K562 (cell line): Measurements from ENCODE around the gene WDR91. TPM values are rescaled to one million over a fixed set of nuclear protein-coding genes. Genes with fewer than 3 reads are reported as not detected.
A peak's percentile ranks its signal among the peaks of the same experiment; 100 is the strongest.

Experiments
- E2F6 ChIP-seq, 2 experiments: IDR thresholded peaks; 2 replicates each; pipeline ENCODE4 v1.6.1; 2011; ENCODE audit warnings: borderline replicate concordance in 1 of 2, control low read depth in 1 of 2, low read depth in 1 of 2, low read length in 1 of 2, mild to moderate bottlenecking in 1 of 2, mixed read lengths in 1 of 2, moderate library complexity in 1 of 2; ENCODE audit not compliant: insufficient read depth in 1 of 2, insufficient read length in 1 of 2, poor library complexity in 1 of 2, severe bottlenecking in 1 of 2; ENCODE audit errors: extremely low read depth in 1 of 2
- ELK3 ChIP-seq: fragments of 450-650 bp; formaldehyde crosslinking; IDR thresholded peaks from 2 replicates; pipeline ENCODE4 v1.4.0; 2020; ENCODE audit warnings: mild to moderate bottlenecking
- MBD2 ChIP-seq: sonication (generic); IDR thresholded peaks from 2 replicates; pipeline ENCODE4 v1.6.1; 2016; ENCODE audit warnings: low read depth, borderline replicate concordance
- RBM39 ChIP-seq: fragments of 200-400 bp; formaldehyde crosslinking; optimal IDR thresholded peaks from 2 replicates; pipeline ENCODE3; 2018; ENCODE audit warnings: low read depth, low read length
- RHOXF2B ChIP-seq: fragments of 250-450 bp; sonication (Bioruptor Pico); conservative IDR thresholded peaks from 2 replicates; pipeline ENCODE4 v1.5.1; 2021
- USF1 ChIP-seq: sonication (generic); formaldehyde crosslinking; IDR thresholded peaks from 2 replicates; pipeline ENCODE4 v1.9.0; 2022; ENCODE audit warnings: mild to moderate bottlenecking, missing genetic modification reagents
- ZFPM2 ChIP-seq: fragments of 250-450 bp; sonication (Bioruptor Pico); IDR thresholded peaks from 2 replicates; pipeline ENCODE4 v1.5.1; 2022; ENCODE audit warnings: mild to moderate bottlenecking
- ZNF436 ChIP-seq: fragments of 250-450, 450-650 bp; sonication (Bioruptor Pico); formaldehyde crosslinking; IDR thresholded peaks from 2 replicates; pipeline ENCODE4 v1.7.0; 2020; ENCODE audit warnings: mild to moderate bottlenecking
- ZNF785 ChIP-seq: fragments of 250-450 bp; sonication (Bioruptor Pico); IDR thresholded peaks from 2 replicates; pipeline ENCODE4 v1.4.0; 2020; ENCODE audit warnings: mild to moderate bottlenecking
- polyA plus RNA-seq, 8 experiments: library from polyadenylated mRNA; depleted of rRNA in 4 of 8; stranded (reverse) in 5 of 8; unstranded in 3 of 8; fragments of >200 nt; fragmentation: Nextera tagmentation in 2 of 8; fragmentation: Illumina TruSeq in 1 of 8; extraction: Ambion mirVana in 2 of 8; extraction: Trizol in 1 of 8; gene quantifications; 2 replicates each; pipeline versions ENCODE4 v1.2.1 to v1.2.3, GENCODE V29; 2011 to 2014; ENCODE audit warnings: inconsistent platforms in 1 of 8, missing spikeins in 1 of 8
- total RNA-seq, 7 experiments: library from RNA; depleted of rRNA in 6 of 7; stranded (reverse); fragments of >200 nt in 6 of 7; fragmentation: Illumina TruSeq in 2 of 7; extraction: Trizol in 2 of 7; gene quantifications; 2 replicates each; pipeline versions ENCODE4 v1.2.1 to v1.2.3, GENCODE V29; 2011 to 2021; ENCODE audit warnings: low replicate concordance in 1 of 7
- TF ChIP-seq, protein P1 (sequence below): IDR thresholded peaks from 2 replicates; pipeline ENCODE4 v1.6.1; 2012; ENCODE audit warnings: low read depth, low read length, improper control_type of control experiment, borderline replicate concordance
- TF ChIP-seq, protein P2 (sequence below), 2 experiments: fragments of 450-650 bp; IDR thresholded peaks; 2 replicates each; pipeline ENCODE4 v1.6.1; 2016
- TF ChIP-seq, protein P3 (sequence below): IDR thresholded peaks from 3 replicates; pipeline ENCODE4 v1.6.1; 2011; ENCODE audit warnings: borderline replicate concordance, mild to moderate bottlenecking, moderate library complexity; ENCODE audit not compliant: insufficient read length; ENCODE audit errors: extremely low read depth
- TF ChIP-seq, protein P4 (sequence below): sonication (generic); formaldehyde crosslinking; IDR thresholded peaks from 2 replicates; pipeline ENCODE4 v1.8.0; 2022; ENCODE audit warnings: missing genetic modification reagents, mild to moderate bottlenecking, borderline replicate concordance

WDR91 gene
- total and polyA plus RNA-seq, 9 of the 15 experiments (the other 6 are each of a cell fraction or from before 2014, with no cell fraction given) = 1.9 to 18.2 (median 9.8) TPM

DNA sequence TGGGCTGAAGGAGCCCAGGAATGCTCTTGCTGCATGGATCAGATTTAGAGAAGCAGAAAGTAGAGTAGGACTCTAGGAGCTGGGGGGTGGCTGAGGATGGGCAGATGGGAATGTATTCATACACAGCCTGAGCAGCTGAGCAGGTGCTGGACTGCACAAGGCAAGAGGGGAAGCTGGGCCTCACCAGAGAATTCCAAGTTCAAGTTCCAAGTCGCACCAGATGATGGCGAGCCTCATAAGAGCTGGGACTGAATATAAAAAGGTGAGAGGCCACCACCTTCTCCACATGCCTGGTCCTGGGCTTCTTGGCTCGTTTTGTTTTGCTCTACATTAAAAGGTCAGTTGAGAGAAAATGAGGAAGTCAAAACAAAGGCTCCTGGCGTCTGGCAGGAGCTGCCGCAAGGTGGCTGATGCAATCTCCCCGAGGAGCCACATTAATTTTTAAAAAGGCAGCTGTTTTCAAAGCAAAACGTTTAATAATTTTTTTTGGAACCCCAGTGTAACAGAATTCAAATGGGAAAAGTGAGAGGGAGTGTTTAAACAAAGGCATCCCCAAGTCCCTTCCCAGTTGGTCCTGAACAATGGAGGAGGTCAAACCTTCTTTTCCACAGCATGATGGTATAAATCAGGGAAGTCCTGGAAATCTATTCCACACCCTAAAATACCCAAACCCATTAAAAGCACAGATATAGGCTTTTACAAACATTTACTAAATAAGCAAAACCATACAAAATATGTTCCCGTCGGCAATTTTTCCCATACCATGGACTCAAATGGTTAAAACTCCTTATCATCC lies 50.3 kb downstream of the WDR91 start (continued):
- TF ChIP-seq, protein P1, sequence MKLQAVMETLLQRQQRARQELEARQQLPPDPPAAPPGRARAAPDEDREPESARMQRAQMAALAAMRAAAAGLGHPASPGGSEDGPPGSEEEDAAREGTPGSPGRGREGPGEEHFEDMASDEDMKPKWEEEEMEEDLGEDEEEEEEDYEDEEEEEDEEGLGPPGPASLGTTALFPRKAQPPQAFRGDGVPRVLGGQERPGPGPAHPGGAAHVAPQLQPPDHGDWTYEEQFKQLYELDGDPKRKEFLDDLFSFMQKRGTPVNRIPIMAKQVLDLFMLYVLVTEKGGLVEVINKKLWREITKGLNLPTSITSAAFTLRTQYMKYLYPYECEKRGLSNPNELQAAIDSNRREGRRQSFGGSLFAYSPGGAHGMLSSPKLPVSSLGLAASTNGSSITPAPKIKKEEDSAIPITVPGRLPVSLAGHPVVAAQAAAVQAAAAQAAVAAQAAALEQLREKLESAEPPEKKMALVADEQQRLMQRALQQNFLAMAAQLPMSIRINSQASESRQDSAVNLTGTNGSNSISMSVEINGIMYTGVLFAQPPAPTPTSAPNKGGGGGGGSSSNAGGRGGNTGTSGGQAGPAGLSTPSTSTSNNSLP = no peak
- TF ChIP-seq, protein P2, sequence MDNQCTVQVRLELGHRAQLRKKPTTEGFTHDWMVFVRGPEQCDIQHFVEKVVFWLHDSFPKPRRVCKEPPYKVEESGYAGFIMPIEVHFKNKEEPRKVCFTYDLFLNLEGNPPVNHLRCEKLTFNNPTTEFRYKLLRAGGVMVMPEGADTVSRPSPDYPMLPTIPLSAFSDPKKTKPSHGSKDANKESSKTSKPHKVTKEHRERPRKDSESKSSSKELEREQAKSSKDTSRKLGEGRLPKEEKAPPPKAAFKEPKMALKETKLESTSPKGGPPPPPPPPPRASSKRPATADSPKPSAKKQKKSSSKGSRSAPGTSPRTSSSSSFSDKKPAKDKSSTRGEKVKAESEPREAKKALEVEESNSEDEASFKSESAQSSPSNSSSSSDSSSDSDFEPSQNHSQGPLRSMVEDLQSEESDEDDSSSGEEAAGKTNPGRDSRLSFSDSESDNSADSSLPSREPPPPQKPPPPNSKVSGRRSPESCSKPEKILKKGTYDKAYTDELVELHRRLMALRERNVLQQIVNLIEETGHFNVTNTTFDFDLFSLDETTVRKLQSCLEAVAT (IDR thresholded peaks at IDR 0.05) = no peak
- TF ChIP-seq RHOXF2B (CRISPR knock-in tag) = no peak
- no peak for TF ChIP-seq ZNF785 (CRISPR knock-in tag)
- no peak for TF ChIP-seq ZNF436 (CRISPR knock-in tag)
- TF ChIP-seq, protein P3, sequence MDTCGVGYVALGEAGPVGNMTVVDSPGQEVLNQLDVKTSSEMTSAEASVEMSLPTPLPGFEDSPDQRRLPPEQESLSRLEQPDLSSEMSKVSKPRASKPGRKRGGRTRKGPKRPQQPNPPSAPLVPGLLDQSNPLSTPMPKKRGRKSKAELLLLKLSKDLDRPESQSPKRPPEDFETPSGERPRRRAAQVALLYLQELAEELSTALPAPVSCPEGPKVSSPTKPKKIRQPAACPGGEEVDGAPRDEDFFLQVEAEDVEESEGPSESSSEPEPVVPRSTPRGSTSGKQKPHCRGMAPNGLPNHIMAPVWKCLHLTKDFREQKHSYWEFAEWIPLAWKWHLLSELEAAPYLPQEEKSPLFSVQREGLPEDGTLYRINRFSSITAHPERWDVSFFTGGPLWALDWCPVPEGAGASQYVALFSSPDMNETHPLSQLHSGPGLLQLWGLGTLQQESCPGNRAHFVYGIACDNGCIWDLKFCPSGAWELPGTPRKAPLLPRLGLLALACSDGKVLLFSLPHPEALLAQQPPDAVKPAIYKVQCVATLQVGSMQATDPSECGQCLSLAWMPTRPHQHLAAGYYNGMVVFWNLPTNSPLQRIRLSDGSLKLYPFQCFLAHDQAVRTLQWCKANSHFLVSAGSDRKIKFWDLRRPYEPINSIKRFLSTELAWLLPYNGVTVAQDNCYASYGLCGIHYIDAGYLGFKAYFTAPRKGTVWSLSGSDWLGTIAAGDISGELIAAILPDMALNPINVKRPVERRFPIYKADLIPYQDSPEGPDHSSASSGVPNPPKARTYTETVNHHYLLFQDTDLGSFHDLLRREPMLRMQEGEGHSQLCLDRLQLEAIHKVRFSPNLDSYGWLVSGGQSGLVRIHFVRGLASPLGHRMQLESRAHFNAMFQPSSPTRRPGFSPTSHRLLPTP = no peak
- TF ChIP-seq ELK3 (CRISPR knock-in tag) = no peak
- TF ChIP-seq E2F6 (IDR thresholded peaks at IDR 0.05; ENCODE audit: borderline replicate concordance in 1 of 2, extremely low read depth in 1 of 2, insufficient read depth in 1 of 2, insufficient read length in 1 of 2, low read depth in 1 of 2, low read length in 1 of 2, poor library complexity in 1 of 2, severe bottlenecking in 1 of 2) = peak; percentile 17 to 47
- TF ChIP-seq MBD2 = no peak
- no peak for TF ChIP-seq RBM39
- TF ChIP-seq USF1 (CRISPR knock-in tag) = peak; percentile 30; the same call in 1 of the 2 replicates
- TF ChIP-seq, protein P4, sequence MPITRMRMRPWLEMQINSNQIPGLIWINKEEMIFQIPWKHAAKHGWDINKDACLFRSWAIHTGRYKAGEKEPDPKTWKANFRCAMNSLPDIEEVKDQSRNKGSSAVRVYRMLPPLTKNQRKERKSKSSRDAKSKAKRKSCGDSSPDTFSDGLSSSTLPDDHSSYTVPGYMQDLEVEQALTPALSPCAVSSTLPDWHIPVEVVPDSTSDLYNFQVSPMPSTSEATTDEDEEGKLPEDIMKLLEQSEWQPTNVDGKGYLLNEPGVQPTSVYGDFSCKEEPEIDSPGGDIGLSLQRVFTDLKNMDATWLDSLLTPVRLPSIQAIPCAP (CRISPR knock-in tag) = no peak
- TF ChIP-seq ZFPM2 (CRISPR knock-in tag) = no peak
